GM18526 (cell line): ENCODE results near the gene ZCCHC7.

Source experiments
- POLR2A ChIP-seq: IDR thresholded peaks from 3 replicates; pipeline ENCODE4 v1.6.1; 2011; ENCODE audit not compliant: insufficient read length; ENCODE audit errors: extremely low read depth

Gene ZCCHC7

DNA sequence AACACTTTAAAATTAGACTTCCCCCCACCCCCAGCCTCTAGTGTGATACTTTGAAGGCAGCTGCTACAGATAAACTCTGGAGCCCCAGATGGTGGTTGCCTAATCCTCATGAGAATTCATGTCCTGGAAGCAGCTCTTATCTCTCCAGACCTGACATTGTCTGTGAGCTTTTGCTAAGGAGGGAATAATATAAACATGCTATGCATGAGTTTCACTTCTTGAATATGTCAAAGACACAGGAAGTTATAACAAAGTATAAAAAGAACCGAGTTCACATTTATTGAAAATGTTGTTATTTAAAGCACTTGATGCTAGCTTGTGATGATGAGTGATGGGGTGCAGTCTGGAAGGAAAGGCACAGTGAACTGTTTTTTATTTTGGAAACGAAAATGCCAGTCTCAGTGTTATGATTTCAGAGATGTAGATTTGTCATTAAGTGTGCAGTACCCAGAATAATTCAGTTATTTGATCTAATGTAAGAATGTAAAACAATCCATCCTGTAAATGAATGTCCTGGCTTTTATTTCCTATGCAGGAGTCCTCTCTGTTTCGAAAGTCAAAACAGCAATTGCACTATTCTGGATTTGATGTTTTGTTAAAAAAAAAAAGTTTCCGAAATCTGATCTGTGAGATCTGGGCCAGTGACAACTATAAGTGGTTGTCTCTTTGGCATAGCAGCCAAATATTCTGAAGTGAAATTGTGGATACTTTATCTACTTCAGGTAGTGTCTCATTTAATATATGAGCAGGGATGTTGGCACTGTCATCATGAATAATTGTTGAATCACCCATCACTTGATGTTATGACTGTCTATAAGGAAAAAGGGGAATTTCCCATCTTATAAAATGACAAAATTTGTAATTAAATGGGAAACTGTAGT is 77.0 kb downstream of the ZCCHC7 start:
- no peak for TF ChIP-seq POLR2A

DNA sequence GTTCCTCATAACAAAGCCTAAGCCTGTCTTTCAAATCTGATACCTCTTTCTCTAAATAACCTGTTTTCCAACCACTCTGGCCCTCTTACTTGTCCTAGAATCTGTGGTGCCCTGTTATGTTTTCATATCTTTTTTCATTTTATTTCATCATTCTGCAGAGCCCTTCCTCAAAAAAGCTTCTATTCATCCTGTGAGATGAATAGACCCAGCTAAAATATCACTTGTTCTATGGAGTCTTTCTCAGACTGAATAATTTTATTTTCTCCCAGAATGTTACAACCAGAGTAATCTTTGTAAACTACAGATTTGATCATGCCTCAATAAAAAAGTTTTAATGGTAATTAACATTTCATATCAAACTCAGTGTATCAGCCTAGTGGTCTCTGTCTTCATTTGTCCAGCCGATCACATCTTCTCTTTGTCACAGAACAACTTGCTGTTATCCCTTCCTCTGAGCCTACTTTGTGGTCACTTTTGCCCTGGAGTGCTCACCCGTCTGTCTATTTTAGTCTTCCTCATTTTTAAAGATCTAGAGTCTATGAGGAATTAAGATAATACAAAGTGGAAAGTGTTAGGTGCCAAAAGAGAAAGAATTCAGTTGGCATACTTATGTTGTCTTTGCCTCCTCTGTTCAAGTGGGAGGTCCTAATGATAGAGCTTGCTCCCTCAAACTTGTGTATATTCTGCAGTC is 77.8 kb downstream of the ZCCHC7 start:
- TF ChIP-seq POLR2A, result no peak

DNA sequence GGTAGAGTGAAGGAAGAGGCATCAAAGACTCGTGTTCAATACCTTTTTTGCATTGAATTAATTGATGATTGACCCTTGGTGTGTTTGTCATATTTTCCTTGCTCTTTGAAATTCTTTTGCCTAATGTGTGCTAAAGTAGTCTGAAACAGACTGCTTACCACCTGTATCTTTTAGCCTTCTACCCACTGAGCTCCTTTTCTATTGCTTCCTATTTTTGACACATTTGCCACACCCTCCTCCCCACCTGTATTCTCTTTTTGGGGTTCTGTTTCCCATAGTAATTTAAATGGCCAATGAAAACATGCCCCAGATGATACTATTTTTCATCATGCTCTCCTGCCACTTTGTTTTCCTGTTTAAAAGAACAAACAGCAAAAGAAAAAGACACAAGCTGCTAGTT is 78.5 kb downstream of the ZCCHC7 start:
- TF ChIP-seq POLR2A, result no peak

DNA sequence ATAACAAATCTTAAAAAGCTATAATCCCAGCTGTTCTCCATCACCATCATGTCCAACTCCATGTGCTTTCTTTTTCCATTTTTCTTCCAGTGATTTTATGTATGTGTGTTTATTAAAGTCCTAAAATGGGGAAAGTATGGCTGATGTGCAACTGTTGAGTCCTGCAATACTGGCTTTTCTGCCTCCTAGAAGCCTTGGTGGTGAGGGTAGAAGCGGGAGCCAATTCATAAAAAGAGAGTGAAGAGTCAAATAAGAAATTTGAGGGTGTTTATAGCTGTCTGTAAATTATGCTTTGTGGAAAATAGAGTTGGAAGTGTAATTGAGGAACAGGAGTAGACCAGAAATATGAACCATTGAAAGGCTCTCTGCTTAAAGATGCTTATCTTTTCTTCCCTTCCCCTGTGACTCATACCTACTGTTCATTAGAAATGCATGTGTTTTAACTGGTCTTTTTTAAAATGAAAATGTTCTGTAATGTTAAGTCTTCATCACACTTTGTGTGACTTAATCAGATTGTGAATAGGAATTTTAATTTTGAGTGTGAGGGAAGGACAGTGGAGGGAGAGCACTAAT is 80.1 kb downstream of the ZCCHC7 start:
- TF ChIP-seq POLR2A, result no peak

DNA sequence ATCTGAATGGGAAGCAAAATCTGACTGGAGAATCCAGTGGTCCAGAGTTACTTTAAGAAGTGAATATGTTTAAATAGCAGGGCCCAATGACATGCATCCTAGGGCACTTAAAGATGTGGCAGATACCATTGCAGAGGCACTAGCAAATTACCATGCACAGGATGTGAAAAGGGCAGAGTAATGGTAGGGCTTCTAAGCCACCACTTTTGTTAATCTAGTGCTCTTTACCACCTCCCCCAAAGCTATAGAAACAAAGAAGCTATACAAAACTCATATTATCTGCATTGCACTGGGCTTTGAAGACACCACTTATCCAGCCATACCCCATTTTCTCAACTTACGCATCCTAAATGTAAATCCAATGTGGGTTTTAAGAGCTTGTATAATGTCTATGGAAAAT is 81.2 kb downstream of the ZCCHC7 start:
- no peak for TF ChIP-seq POLR2A

DNA sequence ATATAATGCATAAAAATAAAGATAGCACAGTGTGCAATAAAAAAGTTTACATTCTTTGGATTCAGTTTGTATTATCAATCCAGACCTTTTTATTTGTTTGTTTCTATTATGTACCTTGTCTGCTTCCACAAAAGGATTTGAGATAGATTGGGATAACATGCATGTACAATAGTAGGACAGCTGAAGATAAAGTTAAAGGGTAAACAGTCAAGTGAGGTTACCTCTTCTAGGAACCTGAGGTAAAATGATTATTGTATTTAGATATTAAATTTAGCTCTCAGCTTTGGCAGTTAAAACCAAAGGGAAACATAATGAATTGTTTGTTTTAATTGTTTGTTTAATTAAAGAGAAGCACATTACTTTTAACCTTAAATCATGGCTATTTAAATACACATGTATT is 81.7 kb downstream of the ZCCHC7 start:
- no peak for TF ChIP-seq POLR2A

DNA sequence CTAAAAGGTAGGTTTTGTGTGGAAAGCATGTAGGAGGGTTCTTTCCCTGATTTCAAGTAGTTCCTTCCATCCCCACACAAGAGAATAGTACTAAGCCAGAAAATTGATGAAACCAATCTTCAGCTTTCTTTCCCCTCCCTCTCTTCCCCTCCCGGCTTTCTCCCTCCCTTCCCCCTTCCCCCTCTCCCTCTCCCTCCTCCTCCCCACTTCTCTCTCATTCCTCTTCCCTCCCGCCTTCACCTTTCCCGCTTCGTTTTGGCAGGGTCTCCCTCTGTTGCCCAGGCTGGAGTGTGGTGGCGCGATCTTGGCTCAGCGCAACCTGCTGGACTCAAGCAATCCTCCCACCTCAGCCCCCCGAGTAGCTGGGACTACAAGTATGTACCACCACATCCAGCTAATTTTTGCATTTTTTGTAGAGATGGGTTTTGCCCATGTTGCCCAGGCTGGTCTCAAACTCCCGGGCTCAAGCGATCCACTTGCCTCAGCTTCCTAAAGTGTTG is 85.8 kb downstream of the ZCCHC7 start:
- no peak for TF ChIP-seq POLR2A

DNA sequence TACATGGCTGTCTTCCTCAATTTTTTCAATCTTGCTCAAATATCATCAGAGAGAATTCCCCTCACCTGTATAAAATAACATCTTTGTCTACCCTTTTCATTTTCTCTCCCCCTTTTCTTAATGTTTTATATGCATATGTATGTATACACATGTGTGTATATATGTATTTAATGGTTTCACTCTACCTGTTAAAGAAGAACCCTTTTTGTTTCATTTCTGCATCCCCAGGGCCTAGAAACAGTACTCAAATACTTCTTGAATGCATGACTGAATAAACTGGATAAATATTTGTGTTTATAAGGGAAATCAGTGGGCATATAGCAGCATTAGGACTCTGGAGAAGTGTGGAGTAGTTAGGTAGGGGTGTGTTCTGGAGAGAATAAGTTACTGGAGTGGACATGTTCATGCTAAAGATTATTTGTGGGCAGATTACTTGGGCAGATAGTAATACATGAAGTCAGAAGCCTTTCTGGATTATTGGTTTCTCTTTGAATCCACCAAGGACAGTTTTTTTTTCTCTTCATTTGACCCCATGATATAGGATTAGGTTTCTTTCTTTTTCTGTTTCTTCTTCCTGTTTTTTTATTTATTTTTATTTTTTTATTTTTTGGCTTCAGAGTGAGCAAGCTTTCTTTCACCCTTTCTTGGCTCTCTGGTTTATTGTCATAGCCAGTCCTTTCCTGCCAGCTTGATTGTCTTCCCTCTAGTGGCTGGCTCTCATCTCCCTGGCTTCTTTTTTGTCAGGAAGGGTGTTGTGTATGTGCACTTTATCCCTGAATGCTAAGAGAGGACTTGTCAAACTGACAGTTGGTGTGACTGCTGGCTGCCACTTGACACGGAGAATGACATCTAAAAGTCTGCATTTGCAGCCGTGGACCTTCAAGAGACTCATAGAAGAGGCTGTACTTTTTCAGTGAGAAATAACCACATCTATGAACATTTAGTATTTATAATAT is 89.3 kb downstream of the ZCCHC7 start:
- TF ChIP-seq POLR2A, result no peak

DNA sequence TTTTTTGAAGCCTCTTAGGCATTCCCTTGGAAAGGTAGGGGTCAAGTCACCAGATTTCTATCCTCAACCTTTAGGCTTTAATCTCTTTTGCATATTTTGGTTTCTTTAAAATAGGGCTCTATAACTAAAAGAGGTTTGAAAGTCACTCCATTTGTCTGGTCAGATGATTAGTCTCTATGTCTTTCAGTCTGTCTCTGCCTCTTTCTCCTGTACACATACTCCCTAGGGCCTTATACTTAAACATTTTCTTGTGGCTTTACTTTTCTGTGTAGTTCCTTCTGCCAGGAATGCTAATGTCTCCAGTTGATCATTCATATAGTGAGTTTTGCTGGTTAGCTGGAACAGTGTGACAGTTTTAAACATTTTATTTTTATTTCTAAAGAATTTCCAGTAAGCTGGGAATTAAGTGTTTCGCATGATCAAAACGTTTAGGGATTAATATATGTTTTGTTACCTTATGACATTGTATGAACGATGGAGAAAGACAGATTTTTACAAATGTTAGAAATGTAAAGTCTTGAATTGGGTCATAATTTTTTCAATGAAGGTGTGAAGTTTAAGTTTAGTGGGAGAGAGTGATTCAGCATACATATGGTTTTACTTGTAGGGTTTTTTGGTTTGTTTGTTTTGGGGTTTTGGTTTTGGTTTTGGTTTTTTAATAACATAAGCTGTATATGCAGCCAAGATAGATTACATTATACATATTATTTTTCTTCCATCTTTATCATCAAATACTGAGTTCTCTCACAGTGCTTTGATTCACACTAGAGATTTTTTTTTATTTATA is 90.6 kb downstream of the ZCCHC7 start:
- no peak for TF ChIP-seq POLR2A

DNA sequence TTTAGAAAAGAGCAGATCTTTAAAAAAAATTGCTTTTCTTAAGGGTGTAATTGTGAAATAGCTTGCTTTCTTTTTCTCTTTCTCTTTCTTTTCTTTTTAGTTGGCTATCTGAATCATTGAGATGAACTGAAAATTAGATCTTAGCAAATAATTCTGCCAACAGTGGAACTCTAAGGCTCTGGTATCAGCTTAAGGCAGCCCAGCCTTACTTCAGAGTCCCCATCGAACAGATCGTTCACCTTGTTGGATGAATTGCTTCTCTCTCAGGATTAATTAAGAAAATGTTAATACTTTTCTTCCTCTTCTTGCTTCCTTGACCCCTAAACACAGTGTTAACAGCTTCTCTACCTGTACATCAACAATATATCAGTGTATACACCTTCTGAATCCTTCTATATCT is 92.1 kb downstream of the ZCCHC7 start:
- no peak for TF ChIP-seq POLR2A

DNA sequence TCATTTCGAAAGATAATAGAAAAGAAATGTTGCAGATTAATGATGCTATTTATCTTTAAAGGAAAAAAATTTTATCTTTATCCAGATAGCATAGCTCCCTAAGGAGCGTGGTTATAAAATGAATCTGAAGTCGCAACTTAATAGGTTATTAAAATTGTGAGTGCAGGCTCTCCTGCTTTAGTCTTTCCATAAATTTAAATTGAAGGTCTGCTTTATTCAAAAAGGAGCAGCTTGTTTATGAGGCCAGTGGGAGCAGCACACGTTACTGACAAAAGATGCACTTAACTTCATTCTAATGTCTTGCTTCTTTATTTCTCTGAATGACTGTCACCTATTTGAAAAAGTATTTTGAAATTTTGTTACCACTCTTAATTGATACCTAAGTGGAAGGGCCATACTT is 95.0 kb downstream of the ZCCHC7 start:
- TF ChIP-seq POLR2A, result no peak

DNA sequence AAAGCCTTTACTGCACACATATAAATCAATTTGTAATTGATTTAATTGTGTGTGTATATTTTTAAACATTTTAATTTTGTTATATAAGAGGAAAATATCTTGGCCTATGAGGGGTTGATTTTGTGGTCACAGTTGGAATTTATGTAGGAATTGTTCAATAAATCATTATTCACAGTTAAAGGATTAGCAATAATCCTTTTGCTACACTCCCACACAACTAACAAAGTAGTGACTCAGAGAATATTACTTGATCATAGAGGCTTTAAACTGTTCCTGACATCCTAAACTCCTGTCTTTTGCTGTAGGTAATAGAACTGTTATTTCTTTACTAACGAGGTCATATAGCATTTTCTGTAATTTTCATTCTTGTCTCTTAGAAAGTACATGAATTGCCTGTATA is 95.5 kb downstream of the ZCCHC7 start:
- no peak for TF ChIP-seq POLR2A

DNA sequence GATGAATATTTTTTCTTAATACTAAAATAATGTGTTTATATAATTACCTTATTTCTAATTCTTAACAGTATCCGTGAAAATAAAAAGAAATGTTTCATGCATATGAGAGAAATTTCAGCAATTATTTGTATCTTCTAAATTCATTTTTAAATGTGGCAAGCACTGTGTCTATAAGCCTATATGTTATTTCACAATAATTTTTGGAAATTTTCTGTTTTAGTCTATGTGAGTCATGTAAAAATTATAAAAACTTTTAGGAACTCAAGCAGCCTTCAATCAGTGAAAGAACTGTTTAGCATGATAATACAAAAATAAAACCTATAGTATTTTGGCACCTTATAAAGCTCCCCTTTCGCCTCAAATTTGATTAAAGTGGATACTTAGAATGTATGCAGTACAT is 96.8 kb downstream of the ZCCHC7 start:
- no peak for TF ChIP-seq POLR2A

DNA sequence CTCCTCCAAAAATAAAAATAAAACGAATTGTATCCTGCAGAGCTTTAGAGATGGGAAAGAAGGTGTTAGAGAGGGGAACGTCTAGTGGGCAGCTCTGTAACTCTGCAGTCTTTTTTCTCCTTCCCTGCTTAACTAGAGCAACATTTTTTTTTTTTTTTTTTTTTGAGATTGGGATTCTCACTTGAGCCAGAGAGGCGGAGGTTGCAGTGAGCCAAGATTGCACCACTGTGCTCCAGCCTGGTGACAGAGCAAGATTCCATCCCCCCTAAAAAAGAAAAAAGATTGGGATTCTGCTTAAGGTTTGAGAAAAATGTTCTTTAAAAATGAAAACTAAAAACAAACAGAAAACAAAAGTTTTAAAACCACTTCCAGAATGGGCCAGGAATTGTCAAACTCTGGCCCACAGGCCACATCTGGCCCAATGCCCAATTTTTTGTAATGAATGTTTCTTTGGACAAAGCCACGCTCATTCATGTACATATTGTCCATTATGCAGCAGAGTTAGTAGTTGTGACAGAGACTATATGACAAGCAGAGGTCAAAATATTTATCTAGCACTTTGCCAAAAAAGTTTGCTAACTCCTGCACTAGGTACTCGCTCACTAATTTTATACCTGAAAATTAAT is 98.5 kb downstream of the ZCCHC7 start:
- TF ChIP-seq POLR2A, result no peak
